DMS114 treated with DMSO at 0.1 percent for 48 hours (cell line): Measurements from ENCODE around the gene LOXHD1.

Experiments used
- DNase-seq: peaks from one replicate; lab custom pipeline; 2025; ENCODE audit not compliant: unreplicated experiment; lab: John Stamatoyannopoulos, UW

Gene LOXHD1

DNA sequence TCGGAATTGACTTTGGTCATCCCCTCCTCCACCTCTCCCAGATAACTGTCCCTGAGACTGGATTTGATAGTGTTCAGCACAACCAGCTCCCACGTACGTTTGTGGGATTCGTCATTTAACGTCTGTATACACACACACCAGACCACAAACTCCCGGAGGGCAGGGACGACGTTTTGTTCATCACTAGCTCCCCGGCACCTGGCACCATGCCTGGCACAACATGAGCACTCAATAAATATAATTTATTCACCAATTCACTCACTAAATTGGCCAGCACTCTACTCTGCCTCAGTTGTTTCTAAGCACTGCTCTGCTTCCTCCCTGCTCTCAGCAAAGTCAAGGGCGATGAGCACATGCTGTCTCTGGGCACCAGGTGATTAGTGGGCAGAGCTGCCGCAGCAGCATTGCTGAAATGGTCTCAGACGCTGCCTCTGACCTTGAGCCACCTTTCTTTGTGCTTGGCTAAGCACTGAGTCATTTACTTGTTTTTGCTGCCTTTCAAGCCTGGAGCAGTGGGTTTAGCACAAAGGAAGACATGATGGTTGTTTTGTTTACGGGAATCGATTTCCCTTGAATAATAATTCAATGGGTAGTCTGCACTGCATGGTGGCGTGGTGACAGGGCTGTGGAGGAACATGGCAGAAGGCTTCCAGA, 19.3 kb upstream of the LOXHD1 start:
- DNase-seq: no peak

DNA sequence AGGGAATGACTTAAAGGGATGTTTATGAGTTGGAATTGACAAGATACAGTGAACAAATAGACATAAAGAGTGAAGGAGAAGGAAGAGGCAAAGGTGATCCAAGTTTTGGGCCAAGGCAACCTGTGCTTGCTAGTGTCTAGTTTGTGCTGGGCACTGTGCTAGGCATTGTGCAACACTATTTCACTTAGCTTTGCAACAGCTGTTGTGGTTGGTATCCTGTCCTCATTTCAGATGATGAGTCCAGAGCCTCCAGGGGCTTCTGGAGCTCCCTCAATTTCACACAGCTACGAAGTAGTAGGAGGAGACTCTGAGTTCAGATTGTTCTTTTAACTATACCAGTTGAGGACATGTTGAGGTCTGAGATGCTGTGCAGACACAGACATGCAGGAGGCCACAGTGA, 18.1 kb upstream of the LOXHD1 start:
- DNase-seq: no peak

DNA sequence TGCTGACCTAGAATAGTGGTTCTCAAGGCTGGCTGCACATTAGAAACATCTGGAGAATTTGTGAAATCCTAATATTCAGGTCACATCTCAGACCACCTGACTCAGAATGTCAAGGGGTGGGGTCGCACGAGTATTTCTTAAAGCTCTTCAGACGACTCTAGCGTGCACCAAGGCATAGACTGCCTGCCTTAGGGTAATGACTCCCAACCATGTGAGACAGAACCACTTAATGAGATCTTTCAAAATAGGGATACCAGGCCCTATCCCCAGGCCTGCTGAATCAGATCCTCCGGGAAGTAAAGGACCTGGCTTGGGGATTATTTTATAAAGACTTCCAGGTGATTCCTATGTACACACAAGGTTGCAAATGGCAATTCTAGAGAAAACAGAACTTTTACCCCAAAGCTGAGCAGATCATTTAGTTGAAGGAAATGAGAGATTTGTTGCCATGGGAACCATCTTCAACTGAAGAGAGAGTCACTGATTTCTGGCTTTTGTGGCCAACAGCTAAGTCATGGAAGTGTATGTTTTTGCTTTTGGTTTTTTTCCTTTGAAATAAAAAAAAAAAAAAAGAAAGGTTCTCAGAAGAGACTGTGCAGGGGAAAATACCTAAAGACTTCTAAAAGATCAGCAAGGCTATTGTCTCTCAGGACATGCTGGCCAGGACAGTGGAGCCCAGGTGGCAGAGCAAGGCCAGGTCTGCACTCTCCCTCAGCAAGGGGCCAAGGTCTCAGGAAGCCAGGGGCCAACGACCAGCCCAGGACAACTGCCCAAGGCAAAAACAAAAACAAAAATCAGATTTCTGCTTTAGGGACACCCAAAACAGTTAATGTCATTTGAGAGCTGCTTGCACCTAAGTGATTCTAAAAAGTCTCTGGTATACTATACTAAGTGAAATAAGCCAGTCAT, 15.3 kb upstream of the LOXHD1 start:
- no peak for DNase-seq

DNA sequence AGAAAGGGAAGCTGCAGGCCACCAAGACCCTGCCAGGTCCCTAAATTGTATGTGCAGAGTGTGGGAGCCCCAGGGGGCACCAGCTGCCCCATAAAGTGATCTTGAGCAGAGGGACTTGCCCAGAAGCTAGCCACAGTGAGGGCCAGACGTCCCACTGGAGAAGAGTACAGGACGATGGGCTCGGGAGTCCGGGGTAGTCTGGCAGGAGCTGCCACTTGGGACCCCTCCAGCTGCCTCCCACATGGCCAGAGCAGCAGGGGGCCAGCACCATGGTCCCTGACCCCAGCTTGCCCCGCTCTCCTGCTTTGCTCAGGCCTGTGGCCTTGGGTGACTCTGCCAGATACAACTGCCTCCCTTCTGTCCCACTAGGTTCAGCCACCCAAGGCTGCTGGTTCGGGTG, 11.7 kb upstream of the LOXHD1 start:
- DNase-seq: no peak

DNA sequence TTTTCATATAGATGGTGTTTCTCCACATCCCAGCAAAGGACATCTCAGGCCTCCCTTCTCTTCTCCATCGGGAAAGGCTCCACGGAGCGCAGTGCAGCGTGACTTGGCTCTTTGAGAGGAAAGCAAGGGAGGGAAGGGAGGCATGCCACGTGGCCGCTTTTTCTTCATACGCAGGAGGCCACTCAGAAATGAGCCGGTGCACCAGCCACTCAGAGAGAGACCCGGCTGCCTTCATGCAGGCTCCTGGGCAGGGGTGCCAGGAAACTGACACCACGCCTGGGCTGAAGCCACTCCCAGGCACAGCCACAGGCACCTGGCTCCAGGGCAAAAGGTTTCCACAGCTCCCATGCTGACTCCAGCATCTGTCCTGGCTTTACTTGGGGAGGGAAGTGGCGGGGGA, 11.1 kb upstream of the LOXHD1 start:
- no peak for DNase-seq

DNA sequence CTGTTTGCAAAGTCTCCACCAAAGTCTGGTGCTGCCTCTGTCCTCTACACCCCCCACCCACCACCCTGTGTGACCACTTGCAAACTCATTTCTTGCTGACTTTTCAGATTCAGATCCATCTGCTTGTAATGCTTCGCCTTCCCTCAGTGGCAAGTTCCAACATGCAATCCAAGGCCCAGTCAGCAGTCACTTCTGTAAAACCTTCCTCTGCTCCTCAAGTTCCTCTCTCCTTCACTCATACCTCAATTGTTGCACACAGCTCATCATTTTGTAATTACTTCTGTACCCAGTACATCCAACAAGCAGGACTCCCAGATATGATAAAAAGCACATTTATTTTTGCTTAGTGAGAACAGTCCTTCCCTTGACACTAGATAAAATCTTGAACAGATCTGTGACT, 6.5 kb upstream of the LOXHD1 start:
- DNase-seq: no peak

DNA sequence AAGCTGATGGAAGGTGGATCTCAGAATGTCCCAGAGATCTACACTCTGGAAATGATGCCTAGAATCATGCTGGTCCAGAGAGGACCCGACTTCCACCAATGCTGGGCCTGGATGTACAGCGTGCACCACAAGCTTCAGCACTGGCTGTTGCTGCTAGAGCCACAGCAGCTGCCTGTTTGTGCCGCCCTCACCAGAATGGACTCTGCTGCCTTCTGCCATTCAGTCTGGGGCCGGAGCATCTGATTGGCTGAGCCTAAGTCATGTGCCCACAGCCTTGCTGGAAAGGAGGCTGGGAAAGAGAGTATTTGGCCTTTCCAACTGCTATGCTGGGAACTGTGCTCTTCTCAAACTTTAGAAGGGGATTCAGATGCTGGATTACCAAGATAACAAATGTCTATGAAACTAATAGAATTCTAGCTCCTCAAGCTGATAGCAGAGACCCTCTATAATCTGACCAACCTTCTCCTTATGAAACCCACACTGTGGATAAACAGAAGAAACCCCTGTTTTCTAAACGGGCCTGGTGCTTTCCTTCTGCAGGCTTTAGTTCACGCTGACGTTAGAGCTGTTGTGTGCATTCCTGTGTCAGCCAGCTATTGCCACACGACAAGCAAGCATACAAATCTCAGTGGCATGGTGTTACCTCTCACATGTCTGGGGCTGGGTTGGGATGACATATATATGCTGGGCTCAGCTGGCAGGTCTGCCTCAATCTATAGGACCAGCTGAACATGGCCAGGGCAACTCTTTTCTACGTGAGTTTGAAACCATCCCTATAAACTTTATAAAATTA, 4.1 kb upstream of the LOXHD1 start:
- DNase-seq: no peak

DNA sequence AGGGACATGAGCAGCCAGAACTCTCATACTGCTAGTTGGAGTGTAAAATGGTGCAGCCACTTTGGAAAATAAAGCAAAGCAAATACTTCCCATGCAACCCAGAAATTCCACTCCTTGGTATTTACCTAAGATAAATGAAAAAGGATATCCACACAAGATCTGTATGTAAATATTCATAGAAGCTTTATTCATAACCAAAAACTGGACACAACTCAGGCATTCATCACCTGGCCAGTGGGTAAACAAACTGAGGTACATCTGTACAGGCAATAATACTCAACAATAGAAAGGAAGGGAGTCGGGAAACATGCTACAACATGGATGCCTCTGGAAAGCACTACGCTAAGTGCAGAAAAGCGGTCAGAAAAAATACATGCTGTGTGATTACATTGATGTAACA, 2.5 kb upstream of the LOXHD1 start:
- no peak for DNase-seq

DNA sequence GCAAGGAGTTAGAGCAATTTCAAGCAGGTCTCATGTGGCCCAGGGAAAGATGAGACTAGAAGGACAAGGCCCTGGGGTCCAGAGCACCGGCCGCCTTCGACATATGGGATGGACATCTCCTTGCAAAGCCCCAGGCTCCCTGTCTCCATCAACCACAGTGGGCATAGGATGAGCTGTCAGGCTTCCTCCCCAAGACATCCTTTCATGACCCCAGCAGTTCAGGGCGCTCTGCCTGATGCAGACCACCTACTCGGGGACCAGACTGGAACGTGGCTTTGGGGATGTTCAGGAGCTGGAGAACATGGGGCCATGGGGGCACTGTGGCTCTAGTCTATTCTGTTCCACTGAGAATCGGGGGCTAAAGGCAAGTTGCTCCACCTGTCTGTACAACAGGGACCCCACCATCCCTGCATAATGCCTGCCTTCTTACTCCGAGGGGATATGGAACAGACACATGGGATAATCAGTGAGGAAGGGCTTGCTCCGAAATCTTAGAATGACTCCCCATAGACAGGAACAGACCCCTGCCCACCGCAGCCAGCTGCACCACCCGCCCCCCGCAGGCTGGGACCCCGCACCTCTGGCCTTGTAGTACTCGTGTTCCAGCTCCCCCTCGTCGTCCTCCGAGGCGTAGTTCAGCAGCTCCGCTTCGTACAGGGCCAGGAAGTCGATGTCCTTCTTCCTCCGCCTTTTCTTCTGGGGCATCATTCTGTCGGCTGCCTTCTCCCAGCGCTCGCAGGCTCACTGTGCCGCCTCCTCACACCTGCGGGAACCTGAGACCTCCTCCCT, 500 bp downstream of the LOXHD1 start:
- no peak for DNase-seq

DNA sequence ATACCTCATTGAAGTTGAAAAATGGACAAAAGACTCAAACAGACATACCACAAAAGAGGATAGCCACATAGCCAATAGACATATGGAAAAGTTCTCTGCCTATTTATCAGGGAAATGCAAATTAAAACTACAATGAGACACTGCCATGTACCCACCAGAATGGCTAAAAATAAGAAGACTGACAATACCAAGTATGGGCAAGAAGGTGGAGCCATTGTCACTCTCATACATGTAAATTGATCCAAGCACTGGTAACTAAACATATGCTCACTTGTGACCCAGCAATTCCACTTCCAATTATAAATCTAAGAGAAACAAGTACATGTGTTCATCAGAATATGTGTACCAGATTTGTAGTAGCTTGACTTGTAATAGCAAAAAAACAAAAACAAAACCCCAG, 4.6 kb downstream of the LOXHD1 start:
- DNase-seq: no peak

DNA sequence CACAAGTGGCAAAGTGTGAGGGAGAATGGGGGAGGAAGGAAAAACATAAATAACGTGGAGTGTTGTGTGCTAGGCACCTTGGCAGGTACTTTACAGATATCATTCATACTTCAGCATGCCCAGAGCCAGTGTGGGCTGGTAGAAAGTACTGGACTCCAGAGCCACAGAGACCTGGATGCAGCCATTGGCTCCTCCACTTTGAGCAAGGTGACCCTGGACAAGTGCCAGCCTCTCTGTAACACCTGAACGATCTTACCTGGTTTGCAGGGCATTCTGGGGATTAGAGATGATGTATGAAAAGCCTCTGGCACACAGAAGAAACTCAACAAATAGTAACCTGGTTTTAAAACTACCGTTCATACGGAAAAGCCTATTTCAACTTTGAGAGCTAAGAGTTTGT, 6.3 kb downstream of the LOXHD1 start:
- no peak for DNase-seq

DNA sequence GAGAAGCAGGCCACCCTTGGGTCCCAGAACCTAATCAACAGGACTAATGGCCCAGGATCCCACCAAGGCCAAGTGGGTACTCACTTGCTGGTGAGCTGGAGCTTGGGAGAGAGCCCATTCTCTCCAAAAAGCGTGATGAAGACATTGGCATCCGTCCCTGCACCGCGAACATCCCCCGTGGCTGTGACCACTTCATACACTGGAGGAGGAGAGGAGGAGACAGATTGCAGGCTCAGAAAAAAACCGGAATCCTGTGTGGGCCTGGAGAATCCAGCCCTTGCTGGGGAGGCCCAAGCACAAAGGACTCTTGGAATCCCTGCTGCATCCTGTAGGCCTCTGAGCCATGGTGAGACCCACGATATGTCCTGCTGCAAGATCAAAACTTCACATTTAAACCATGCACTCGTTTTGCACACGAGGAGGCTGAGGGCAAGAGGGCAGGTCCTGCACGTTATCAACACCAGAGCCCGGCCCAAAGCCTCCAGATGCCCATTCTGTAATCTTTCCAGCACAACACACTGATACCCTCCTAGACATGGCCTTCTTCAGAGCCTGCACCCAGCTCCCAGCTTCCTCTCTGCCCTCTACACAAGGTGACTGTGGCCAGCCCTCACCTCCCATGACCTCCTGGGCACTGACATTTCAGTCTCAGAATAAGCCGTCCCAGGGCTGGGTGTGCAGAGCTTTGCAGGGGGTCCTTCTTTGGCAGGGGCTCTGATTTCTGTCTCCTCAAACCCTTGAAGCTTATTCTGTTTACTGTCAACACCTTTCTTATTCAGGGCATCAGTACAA, 7.8 kb downstream of the LOXHD1 start:
- DNase-seq: no peak

DNA sequence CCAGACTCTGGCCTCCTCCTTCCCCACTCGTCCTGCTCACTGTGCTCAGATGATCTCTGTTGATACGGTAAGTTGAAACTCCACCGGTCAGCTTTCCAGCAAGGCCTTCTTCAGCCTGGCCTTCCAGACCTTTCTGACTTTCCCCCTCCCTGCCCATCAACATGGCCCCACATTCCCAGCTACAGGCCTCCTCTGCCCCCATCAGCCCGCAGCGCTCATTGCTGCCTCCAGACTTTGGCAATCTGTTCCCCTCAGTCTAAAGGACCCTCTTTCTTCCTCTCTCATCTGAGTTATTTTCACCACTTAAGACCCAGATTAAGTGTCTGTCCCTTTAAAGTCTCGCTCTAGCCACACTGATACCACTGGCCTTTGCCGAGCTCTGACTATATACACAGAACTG, 10.6 kb downstream of the LOXHD1 start:
- no peak for DNase-seq

DNA sequence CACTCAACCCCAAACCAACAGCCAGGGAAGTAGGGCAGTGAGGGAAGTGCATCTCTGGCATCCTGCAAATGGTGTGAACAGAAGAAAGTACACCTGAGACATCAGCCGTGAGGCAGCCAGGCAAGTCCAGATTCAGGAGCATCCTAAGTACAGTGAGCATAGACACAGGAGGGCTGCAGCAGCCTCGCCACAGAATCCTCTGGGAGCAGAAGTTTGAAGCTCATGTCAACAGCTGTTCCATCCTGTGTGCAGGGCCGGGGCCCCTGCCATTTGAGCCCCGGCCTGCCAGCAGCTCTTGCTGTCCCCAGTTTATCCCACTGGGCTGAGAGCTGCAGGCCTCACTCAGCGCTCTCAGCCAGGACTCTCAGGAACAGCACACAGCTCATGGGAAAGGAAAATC, 14.5 kb downstream of the LOXHD1 start:
- DNase-seq: no peak

DNA sequence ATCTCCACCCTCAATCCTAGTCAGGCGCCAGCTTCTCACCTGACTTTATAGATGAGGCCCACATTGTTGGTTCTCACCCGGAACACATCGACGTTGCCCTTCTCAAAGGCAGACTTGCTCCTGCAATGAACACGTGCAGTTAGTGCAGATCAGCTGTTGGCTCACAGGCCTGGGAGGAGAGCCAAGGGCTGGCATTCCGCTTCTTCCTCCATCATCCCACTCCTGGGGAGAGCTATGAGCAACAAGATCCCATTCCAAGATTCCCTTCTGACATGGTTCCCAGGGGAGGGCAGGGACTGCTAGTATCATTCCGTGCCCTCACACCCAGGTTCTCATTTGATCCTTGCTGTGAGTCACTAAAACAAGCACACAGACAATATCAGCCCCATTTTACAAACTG, 15.1 kb downstream of the LOXHD1 start:
- DNase-seq: no peak

DNA sequence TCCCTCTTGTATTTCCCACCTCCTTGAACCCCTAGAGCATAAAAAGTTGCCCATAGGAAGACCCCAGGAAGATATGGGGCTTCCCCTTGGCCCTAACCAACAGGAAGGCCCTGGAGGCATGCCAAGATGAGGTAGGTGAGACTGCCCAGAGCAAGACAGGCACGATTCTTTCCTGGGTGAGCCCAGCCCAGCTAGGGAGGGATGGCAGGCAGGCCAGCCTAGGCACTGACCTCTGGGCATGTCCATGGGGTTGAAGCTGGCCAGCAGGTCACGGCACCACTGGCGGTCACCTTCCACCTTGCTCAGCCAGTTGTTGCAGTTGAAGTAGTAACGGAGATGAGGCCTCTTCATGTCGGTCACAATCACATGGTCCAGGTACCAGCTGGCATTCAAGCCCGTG, 17.6 kb downstream of the LOXHD1 start:
- DNase-seq: no peak

DNA sequence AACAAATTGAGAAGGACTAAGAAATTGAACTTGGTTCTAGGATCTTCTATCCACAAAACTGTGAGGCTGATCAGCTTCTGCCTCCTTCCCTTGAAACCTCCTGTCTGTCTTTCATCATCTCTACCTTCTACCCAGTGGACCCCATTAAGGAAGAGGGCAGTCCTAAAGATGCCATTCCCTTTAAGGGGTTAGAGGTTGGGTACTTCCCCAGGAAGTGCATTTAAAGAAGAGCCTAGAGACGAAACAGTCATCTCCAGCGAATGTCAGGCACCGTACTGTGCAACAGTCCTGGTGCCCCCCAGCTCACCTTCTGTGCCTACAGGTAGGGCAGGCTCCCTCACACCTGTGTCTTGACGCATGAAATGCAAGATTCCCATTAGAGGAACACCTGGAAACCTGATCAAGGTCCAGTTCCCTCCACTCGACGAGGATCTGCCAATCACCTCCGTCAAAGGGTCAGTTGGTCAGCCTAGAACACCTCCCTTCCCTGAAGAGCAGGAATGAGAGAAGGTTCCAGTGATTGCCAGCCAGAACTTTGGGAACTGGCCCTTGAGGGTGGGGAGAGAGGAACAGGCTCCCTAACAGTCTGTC, 20.9 kb downstream of the LOXHD1 start:
- no peak for DNase-seq

DNA sequence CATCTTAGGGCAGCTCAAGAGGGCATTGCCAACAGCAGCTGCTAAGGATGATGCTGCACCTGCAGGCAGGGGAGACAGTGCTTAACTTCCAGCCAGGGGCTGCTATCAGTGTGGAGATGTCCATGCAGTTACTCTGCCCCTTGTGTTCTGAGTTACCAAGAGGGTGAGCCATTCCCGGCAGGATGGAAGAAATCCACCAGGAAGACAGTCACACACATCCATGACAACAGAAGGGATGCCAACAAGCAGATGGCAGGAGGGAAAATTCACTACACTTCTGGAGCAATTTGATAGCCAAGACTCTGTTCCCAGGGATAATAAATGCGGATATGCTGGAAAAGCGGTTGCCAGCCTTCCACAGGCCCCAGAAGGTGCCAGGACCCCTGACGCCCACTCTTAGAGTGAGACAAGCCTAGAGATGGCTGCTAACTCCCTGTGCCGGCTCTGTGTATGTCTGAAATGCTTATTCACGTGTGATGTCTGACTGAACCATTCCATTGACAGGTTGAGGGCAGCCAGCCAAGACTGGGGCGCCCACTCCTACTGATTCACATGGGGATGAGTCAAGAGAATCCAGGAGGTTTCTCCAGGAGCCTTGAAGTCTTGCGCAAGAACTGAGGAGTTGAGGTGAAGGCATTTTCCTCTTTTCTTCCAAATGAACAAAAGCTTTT, 24.5 kb downstream of the LOXHD1 start:
- DNase-seq: no peak

DNA sequence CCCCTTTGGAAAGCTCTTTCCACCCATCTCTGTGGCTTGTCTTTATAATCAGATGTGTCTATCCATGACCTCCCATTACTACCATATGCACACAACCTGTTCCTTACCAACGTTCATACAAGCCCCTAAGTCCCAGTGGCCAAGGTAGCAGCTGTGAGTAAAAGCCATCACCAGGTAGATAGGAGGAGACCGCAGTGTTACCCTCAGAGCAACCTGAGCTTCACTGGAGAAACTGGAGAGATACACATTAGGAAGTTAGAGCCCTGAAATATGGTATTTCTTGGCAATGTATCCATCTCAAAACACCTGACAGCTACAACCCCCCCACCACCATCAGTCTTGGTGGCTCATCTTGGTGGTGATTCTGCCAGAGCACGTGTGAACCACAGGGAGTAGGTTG, 26.0 kb downstream of the LOXHD1 start:
- no peak for DNase-seq
